Brain pericyte (primary cell): ENCODE measurements around the gene PRPF6.
"Not testable (repeated sequence)": the region's sequence is repeated elsewhere in the genome, so short reads cannot be mapped to it uniquely, and the experiment has no call there.

Source experiments
- DNase-seq: peaks from one replicate; pipeline ENCODE4 v3.0.0-alpha.2; 2012; ENCODE audit warnings: low read depth, low spot score

Gene PRPF6

GRCh38 chr20:64012385-64013154, 31.6 kb downstream of the PRPF6 start:
- DNase-seq: not testable (repeated sequence)

GRCh38 chr20:64015635-64016034, 34.7 kb downstream of the PRPF6 start:
- no peak for DNase-seq

GRCh38 chr20:64021124-64021975, 40.4 kb downstream of the PRPF6 start:
- no peak for DNase-seq

- DNase-seq: no peak
Observed at GRCh38 chr20:64022671-64023360, 41.9 kb downstream of the PRPF6 start.

- DNase-seq: no peak
Observed at GRCh38 chr20:64023361-64024140, 42.6 kb downstream of the PRPF6 start.

GRCh38 chr20:64024141-64024990, 43.4 kb downstream of the PRPF6 start:
- DNase-seq: no peak

GRCh38 chr20:64025101-64025825, 44.3 kb downstream of the PRPF6 start:
- DNase-seq: no peak

- DNase-seq: no peak
Observed at GRCh38 chr20:64025826-64026412, 45.0 kb downstream of the PRPF6 start.

GRCh38 chr20:64027981-64028685, 47.2 kb downstream of the PRPF6 start:
- no peak for DNase-seq

GRCh38 chr20:64029293-64030117, 48.6 kb downstream of the PRPF6 start:
- no peak for DNase-seq

GRCh38 chr20:64030371-64031134, 49.6 kb downstream of the PRPF6 start:
- DNase-seq: no peak

GRCh38 chr20:64031822-64032314, 50.9 kb downstream of the PRPF6 start:
- DNase-seq: no peak

- no peak for DNase-seq
Observed at GRCh38 chr20:64032706-64033624, 52.0 kb downstream of the PRPF6 start.

- DNase-seq: no peak
Observed at GRCh38 chr20:64033981-64034493, 53.1 kb downstream of the PRPF6 start.

GRCh38 chr20:64035066-64035932, 54.4 kb downstream of the PRPF6 start:
- no peak for DNase-seq
